ENCODE results near the gene CAMK1D. TPM values are rescaled to one million over a fixed set of nuclear protein-coding genes. Genes with fewer than 3 reads are reported as not detected.

CAMK1D gene
- total and polyA plus RNA-seq, 8 donors = 4.4 to 10.8 (median 4.8) TPM

GRCh38 chr10:12728494-12728893, 379.1 kb downstream of the CAMK1D start:
- intact Hi-C loops (cut with DNase I) = loop anchor here in 1 of 2 donors (10.0 kb wide), 1 partner anchor 176 kb away; no protein-coding TSS in a partner anchor

GRCh38 chr10:12729885-12730284, 380.5 kb downstream of the CAMK1D start:
- H3K36me3 ChIP-seq = no peaks in the 10 kb centered on the region
- no peaks in the 10 kb centered on the region for H3K9me3 ChIP-seq
- no peak overlapping the region for H3K27ac ChIP-seq
- peaks cover 0 to 33% of the 10 kb centered on the region in 2 donors for H3K27me3 ChIP-seq
- H3K4me1 ChIP-seq = no peaks in the 10 kb centered on the region
- no peak overlapping the region for H3K4me3 ChIP-seq
- peak; percentile 27 for ATAC-seq
- no peak for DNase-seq
- intact Hi-C loops (cut with DNase I) = loop anchor here in 1 of 2 donors (10.0 kb wide), 1 partner anchor 175 kb away; no protein-coding TSS in a partner anchor
- peak in 1 of 2 donors; percentile 9 for TF ChIP-seq CTCF (IDR thresholded peaks at IDR 0.05)

More at GRCh38 chr10:12728494-12728893, 379.1 kb downstream of the CAMK1D start:
- no peaks in the 10 kb centered on the region for H3K36me3 ChIP-seq
- TF ChIP-seq CTCF (IDR thresholded peaks at IDR 0.05) = no peak
- ATAC-seq (no peak), DNase-seq (no peak)
- H3K27me3 ChIP-seq = peaks cover 0 to 42% of the 10 kb centered on the region in 2 donors
- H3K4me3 ChIP-seq = no peak overlapping the region
- no peaks in the 10 kb centered on the region for H3K9me3 ChIP-seq
- no peaks in the 10 kb centered on the region for H3K4me1 ChIP-seq
- H3K27ac ChIP-seq = no peak overlapping the region

GRCh38 chr10:12730809-12731519, 381.6 kb downstream of the CAMK1D start:
- H3K36me3 ChIP-seq = no peaks in the 10 kb centered on the region
- no peak overlapping the region for H3K4me3 ChIP-seq
- H3K9me3 ChIP-seq = no peaks in the 10 kb centered on the region
- H3K27ac ChIP-seq = no peak overlapping the region
- intact Hi-C loops (cut with DNase I) = no loop called here
- no peak for DNase-seq
- H3K27me3 ChIP-seq = peaks cover 0 to 25% of the 10 kb centered on the region in 2 donors
- ATAC-seq = no peak
- no peaks in the 10 kb centered on the region for H3K4me1 ChIP-seq
- TF ChIP-seq CTCF (IDR thresholded peaks at IDR 0.05) = no peak

DNA sequence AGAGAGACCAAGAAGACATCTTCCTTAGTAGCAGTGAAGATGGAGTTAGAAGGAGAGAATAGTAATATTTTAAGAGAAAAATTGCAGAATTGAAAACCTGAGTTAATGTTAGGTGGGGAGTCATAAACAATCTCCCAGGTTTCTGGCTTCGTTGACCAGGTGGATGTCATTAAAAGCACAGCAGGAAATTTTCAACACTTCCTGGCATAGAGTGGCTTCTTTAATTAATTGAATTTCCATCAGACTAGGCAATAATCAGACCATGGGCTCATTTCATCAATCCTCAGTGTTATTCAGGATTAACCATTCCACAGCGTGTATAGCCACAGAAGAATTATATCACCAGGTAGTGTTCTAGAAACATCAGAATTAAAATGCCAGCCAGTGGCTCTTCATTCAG, 383.9 kb downstream of the CAMK1D start:
- intact Hi-C loops (cut with DNase I) = no loop called here
- no peak for DNase-seq
- Histone ChIP-seq H3K36me3 (no peaks in the 10 kb centered on the region), H3K4me3 (no peak overlapping the region), H3K9me3 (no peaks in the 10 kb centered on the region), H3K27ac (no peak overlapping the region), H3K4me1 (no peaks in the 10 kb centered on the region), H3K27me3 (peaks cover 0 to 15% of the 10 kb centered on the region in 2 donors)
- no peak for ATAC-seq
- no peak for TF ChIP-seq CTCF (IDR thresholded peaks at IDR 0.05)

GRCh38 chr10:12735843-12736462, 386.6 kb downstream of the CAMK1D start:
- intact Hi-C loops (cut with DNase I) = no loop called here
- Histone ChIP-seq H3K27ac (no peak overlapping the region), H3K4me3 (no peak overlapping the region), H3K9me3 (no peaks in the 10 kb centered on the region), H3K27me3 (no peaks in the 10 kb centered on the region), H3K36me3 (no peaks in the 10 kb centered on the region), H3K4me1 (no peaks in the 10 kb centered on the region)
- DNase-seq = no peak
- ATAC-seq = no peak
- no peak for TF ChIP-seq CTCF (IDR thresholded peaks at IDR 0.05)

All from left lung (tissue), 10 donors.